ENCODE measurements around the gene ANO10. TPM values are rescaled to one million over a fixed set of nuclear protein-coding genes. Genes with fewer than 3 reads are reported as not detected.

Gene ANO10
- polyA plus RNA-seq, 3 donors: 11.2 to 24.8 (median 21.6) TPM

GRCh38 chr3:43609406-43609805, 12.4 kb downstream of the ANO10 start:
- peaks cover 4% of the 10 kb centered on the region for H3K79me2 ChIP-seq (ENCODE audit: insufficient read depth, low read length)
- Mint-ChIP-seq H3K27me3 (ENCODE audit: low read depth in 3 of 3) (peaks cover 0 to 3% (median 2%) of the 10 kb centered on the region in 3 donors), H3K4me3 (no peak overlapping the region), H3K9me3 (peaks cover 0 to 3% (median 0%) of the 10 kb centered on the region in 7 donors), H3K27ac (peak overlapping the region in 1 of 7 donors; percentile 12), H3K36me3 (peaks cover 5 to 7% of the 10 kb centered on the region in 2 donors), H3K4me1 (peaks cover 22% of the 10 kb centered on the region)
- no peaks in the 10 kb centered on the region for H4K20me1 ChIP-seq (ENCODE audit: insufficient read depth, low read length)
- WGBS (ENCODE audit: insufficient coverage): no CpG with 5 or more reads among the region's 1 CpG
- H2AFZ ChIP-seq (ENCODE audit: insufficient read depth, low read depth, low read length, poor library complexity, severe bottlenecking): no peak overlapping the region
- peaks cover 7 to 16% of the 10 kb centered on the region in 2 donors for H3K4me1 ChIP-seq (ENCODE audit: control insufficient read depth in 1 of 2, insufficient read depth in 2 of 2, low read length in 2 of 2)
- no peaks in the 10 kb centered on the region for H3K36me3 ChIP-seq (replicated peaks in 1 of 2; ENCODE audit: control insufficient read depth in 1 of 2, insufficient read depth in 2 of 2, low read length in 2 of 2)
- H3K4me3 ChIP-seq (replicated peaks in 1 of 3; ENCODE audit: low read depth in 2 of 3, low read length in 3 of 3): no peak overlapping the region
- no peak overlapping the region for H3K4me2 ChIP-seq (replicated peaks; ENCODE audit: extremely low read depth, low read length, poor library complexity, severe bottlenecking)
- H3K9ac ChIP-seq (ENCODE audit: insufficient read depth, low read length, poor library complexity, severe bottlenecking): no peak overlapping the region
- no peak for TF ChIP-seq CTCF (IDR thresholded peaks at IDR 0.05)
- no peaks in the 10 kb centered on the region for H3K27me3 ChIP-seq (ENCODE audit: control insufficient read depth in 2 of 2, insufficient read depth in 2 of 2, low read length in 2 of 2)
- H3K9me3 ChIP-seq (replicated peaks in 1 of 2; ENCODE audit: control insufficient read depth in 1 of 2, insufficient read depth in 1 of 2, low read length in 2 of 2): no peaks in the 10 kb centered on the region
- no peak for DNase-seq
- no peak overlapping the region for H3K27ac ChIP-seq (ENCODE audit: low read depth in 1 of 2, low read length in 2 of 2)
- intact Hi-C loops (cut with micrococcal nuclease): no loop called here

- Histone ChIP-seq H3K9me3 (replicated peaks in 1 of 2; ENCODE audit: control insufficient read depth in 1 of 2, insufficient read depth in 1 of 2, low read length in 2 of 2) (no peaks in the 10 kb centered on the region), H2AFZ (ENCODE audit: insufficient read depth, low read depth, low read length, poor library complexity, severe bottlenecking) (no peak overlapping the region), H4K20me1 (ENCODE audit: insufficient read depth, low read length) (no peaks in the 10 kb centered on the region), H3K36me3 (replicated peaks in 1 of 2; ENCODE audit: control insufficient read depth in 1 of 2, insufficient read depth in 2 of 2, low read length in 2 of 2) (peaks cover under 1% of the 10 kb centered on the region in 2 donors), H3K4me1 (ENCODE audit: control insufficient read depth in 1 of 2, insufficient read depth in 2 of 2, low read length in 2 of 2) (peaks cover 10 to 21% of the 10 kb centered on the region in 2 donors), H3K4me3 (replicated peaks in 1 of 3; ENCODE audit: low read depth in 2 of 3, low read length in 3 of 3) (no peak overlapping the region), H3K27me3 (ENCODE audit: control insufficient read depth in 2 of 2, insufficient read depth in 2 of 2, low read length in 2 of 2) (no peaks in the 10 kb centered on the region), H3K9ac (ENCODE audit: insufficient read depth, low read length, poor library complexity, severe bottlenecking) (no peak overlapping the region), H3K4me2 (replicated peaks; ENCODE audit: extremely low read depth, low read length, poor library complexity, severe bottlenecking) (no peak overlapping the region), H3K27ac (ENCODE audit: low read depth in 1 of 2, low read length in 2 of 2) (peak overlapping the region in 1 of 2 donors; percentile 33), H3K79me2 (ENCODE audit: insufficient read depth, low read length) (no peaks in the 10 kb centered on the region)
- no CpG with 5 or more reads among the region's 1 CpG for WGBS (ENCODE audit: insufficient coverage)
- Mint-ChIP-seq H3K9me3 (peaks cover 0 to 3% (median 0%) of the 10 kb centered on the region in 7 donors), H3K27me3 (ENCODE audit: low read depth in 3 of 3) (peaks cover 0 to 3% (median 2%) of the 10 kb centered on the region in 3 donors), H3K4me3 (no peak overlapping the region), H3K4me1 (peaks cover 26% of the 10 kb centered on the region), H3K36me3 (peaks cover 8% of the 10 kb centered on the region in 2 donors), H3K27ac (peak overlapping the region in 3 of 7 donors; percentile 22 to 64 (median 51))
- DNase-seq: peak; percentile 20 to 56 (median 44)
- intact Hi-C loops (cut with micrococcal nuclease): no loop called here
- TF ChIP-seq CTCF (IDR thresholded peaks at IDR 0.05): no peak
Observed at GRCh38 chr3:43608751-43609150, 13.1 kb downstream of the ANO10 start.
